Trophoblast cell (in vitro differentiated cells and primary cell): ENCODE data around the gene MAP4K3.

Experiments
- DNase-seq, 2 donors: peaks; one replicate each; pipeline ENCODE4 v3.0.0-alpha.2; 2016
- H2AFZ ChIP-seq: 2 replicates; pipeline ENCODE4 v1.6.1; 2013; ENCODE audit warnings: low read length, moderate library complexity, mild to moderate bottlenecking; ENCODE audit not compliant: insufficient read depth, poor library complexity
- H2AK5ac ChIP-seq: 2 replicates; pipeline ENCODE4 v1.6.1; 2013; ENCODE audit warnings: mild to moderate bottlenecking, low read length
- H2BK120ac ChIP-seq: 2 replicates; pipeline ENCODE4 v1.6.1; 2013; ENCODE audit warnings: low read length, mild to moderate bottlenecking, moderate library complexity; ENCODE audit not compliant: insufficient read depth, poor library complexity
- H2BK12ac ChIP-seq: 2 replicates; pipeline ENCODE4 v1.6.1; 2013; ENCODE audit warnings: mild to moderate bottlenecking, low read length, moderate library complexity
- H2BK5ac ChIP-seq: 2 replicates; pipeline ENCODE4 v1.6.1; 2013; ENCODE audit warnings: low read length, low read depth, moderate library complexity, mild to moderate bottlenecking; ENCODE audit not compliant: poor library complexity
- H3K14ac ChIP-seq: 2 replicates; pipeline ENCODE4 v1.6.1; 2013; ENCODE audit warnings: mild to moderate bottlenecking, low read length
- H3K18ac ChIP-seq: 2 replicates; pipeline ENCODE4 v1.6.1; 2013; ENCODE audit warnings: mild to moderate bottlenecking, low read length
- H3K23ac ChIP-seq: 2 replicates; pipeline ENCODE4 v1.6.1; 2013; ENCODE audit warnings: low read length
- H3K27ac ChIP-seq: 2 replicates; pipeline ENCODE4 v1.5.1; 2013; ENCODE audit warnings: low read depth, mild to moderate bottlenecking, inconsistent platforms, low read length, moderate library complexity
- H3K27me3 ChIP-seq: 2 replicates; pipeline ENCODE4 v1.6.1; 2013; ENCODE audit warnings: inconsistent platforms, mild to moderate bottlenecking, low read length, moderate library complexity; ENCODE audit not compliant: insufficient read depth
- H3K36me3 ChIP-seq, 2 experiments: 1 replicate in 1 of 2; 2 replicates in 1 of 2; pipeline ENCODE4 v1.6.1; 2013; ENCODE audit warnings: low read length in 2 of 2, mild to moderate bottlenecking in 2 of 2, moderate library complexity in 1 of 2; ENCODE audit not compliant: insufficient read depth in 2 of 2, control insufficient read depth in 1 of 2
- H3K4ac ChIP-seq: 2 replicates; pipeline ENCODE4 v1.6.1; 2013; ENCODE audit warnings: low read depth, mild to moderate bottlenecking, low read length, moderate library complexity
- H3K4me1 ChIP-seq, 2 experiments: 1 replicate in 1 of 2; 2 replicates in 1 of 2; pipeline ENCODE4 v1.6.1; 2013; ENCODE audit warnings: low read length in 2 of 2, mild to moderate bottlenecking in 2 of 2, moderate library complexity in 1 of 2; ENCODE audit not compliant: insufficient read depth in 2 of 2, control insufficient read depth in 1 of 2
- H3K4me2 ChIP-seq: 2 replicates; pipeline ENCODE4 v1.6.1; 2013; ENCODE audit warnings: inconsistent platforms, mild to moderate bottlenecking, low read length, moderate library complexity
- H3K4me3 ChIP-seq: 2 replicates; pipeline ENCODE4 v1.5.1; 2013; ENCODE audit warnings: mild to moderate bottlenecking, low read depth, low read length, inconsistent platforms
- H3K79me1 ChIP-seq: one replicate; pipeline ENCODE4 v1.6.1; 2013; ENCODE audit warnings: low read length
- H3K79me2 ChIP-seq: 2 replicates; pipeline ENCODE4 v1.6.1; 2013; ENCODE audit warnings: low read length, mild to moderate bottlenecking; ENCODE audit not compliant: control insufficient read depth, insufficient read depth, poor library complexity
- H3K9ac ChIP-seq: 2 replicates; pipeline ENCODE4 v1.6.1; 2013; ENCODE audit warnings: mild to moderate bottlenecking, low read length
- H3K9me3 ChIP-seq: 2 replicates; pipeline ENCODE4 v1.6.1; 2013; ENCODE audit warnings: low read depth, mild to moderate bottlenecking, control low read depth, inconsistent platforms, low read length; ENCODE audit not compliant: insufficient read depth
- H4K12ac ChIP-seq: 2 replicates; pipeline ENCODE4 v1.6.1; 2013; ENCODE audit warnings: low read depth, mild to moderate bottlenecking, low read length, moderate library complexity
- H4K8ac ChIP-seq: 2 replicates; pipeline ENCODE4 v1.6.1; 2013; ENCODE audit warnings: low read depth, mild to moderate bottlenecking, low read length, moderate library complexity
- H4K91ac ChIP-seq: one replicate; pipeline ENCODE4 v1.6.1; 2013; ENCODE audit warnings: low read depth, mild to moderate bottlenecking, low read length, moderate library complexity
- WGBS: extraction: QIAGEN DNeasy Blood & Tissue Kit; methylation state at CpG from one replicate; pipeline ENCODE4 v1.1.7; 2013; ENCODE audit warnings: missing lambda C conversion rate; ENCODE audit not compliant: insufficient read length, insufficient coverage; ENCODE audit errors: extremely low coverage; 5-methylcytosine and 5-hydroxymethylcytosine counted together

Gene MAP4K3

GRCh38 chr2:39468579-39469451 lies 31.7 kb upstream of the MAP4K3 start:
- no peak overlapping the region for H2BK12ac ChIP-seq
- peaks cover 10 to 26% of the 10 kb centered on the region in 2 experiments for H3K4me1 ChIP-seq
- no peak overlapping the region for H4K12ac ChIP-seq
- H2BK120ac ChIP-seq, result peak overlapping the region; percentile 58
- no peaks in the 10 kb centered on the region for H3K36me3 ChIP-seq
- no peaks in the 10 kb centered on the region for H3K27me3 ChIP-seq
- H3K79me2 ChIP-seq, result no peaks in the 10 kb centered on the region
- peak overlapping the region; percentile 49 for H4K8ac ChIP-seq
- 100% methylated on average over 1 of the region's 4 CpGs for WGBS
- H2AK5ac ChIP-seq, result no peak overlapping the region
- no peak overlapping the region for H3K14ac ChIP-seq
- peak overlapping the region; percentile 86 for H4K91ac ChIP-seq
- no peak overlapping the region for H3K4me3 ChIP-seq
- H3K4me2 ChIP-seq, result peak overlapping the region; percentile 44
- no peak overlapping the region for H3K4ac ChIP-seq
- H3K79me1 ChIP-seq, result peaks cover 24% of the 10 kb centered on the region
- no peaks in the 10 kb centered on the region for H3K9me3 ChIP-seq
- H3K18ac ChIP-seq, result no peak overlapping the region
- peak overlapping the region; percentile 64 for H2BK5ac ChIP-seq
- H3K23ac ChIP-seq, result no peak overlapping the region
- peak in 1 of 2 donors; percentile 61 for DNase-seq
- no peak overlapping the region for H2AFZ ChIP-seq
- H3K9ac ChIP-seq, result no peak overlapping the region
- peak overlapping the region; percentile 94 for H3K27ac ChIP-seq

- Histone ChIP-seq H3K9me3 (no peaks in the 10 kb centered on the region), H2BK12ac (no peak overlapping the region), H3K23ac (no peak overlapping the region)
Observed at GRCh38 chr2:39466311-39466710, 29.2 kb upstream of the MAP4K3 start.

GRCh38 chr2:39464864-39465263 lies 27.8 kb upstream of the MAP4K3 start:
- Histone ChIP-seq H3K4ac (no peak overlapping the region), H3K36me3 (no peaks in the 10 kb centered on the region), H3K18ac (no peak overlapping the region), H4K91ac (no peak overlapping the region), H3K27ac (no peak overlapping the region), H3K79me2 (no peaks in the 10 kb centered on the region), H3K14ac (no peak overlapping the region), H3K4me3 (no peak overlapping the region), H3K4me1 (peaks cover 10 to 21% of the 10 kb centered on the region in 2 experiments), H3K9ac (no peak overlapping the region), H2BK120ac (no peak overlapping the region), H2AK5ac (no peak overlapping the region), H4K12ac (no peak overlapping the region), H2BK12ac (no peak overlapping the region), H3K23ac (no peak overlapping the region), H3K79me1 (peaks cover 18% of the 10 kb centered on the region), H2AFZ (no peak overlapping the region), H3K27me3 (no peaks in the 10 kb centered on the region), H3K4me2 (no peak overlapping the region), H4K8ac (no peak overlapping the region), H3K9me3 (no peaks in the 10 kb centered on the region), H2BK5ac (no peak overlapping the region)
- no CpG with 5 or more reads among the region's 1 CpG for WGBS
- no peak for DNase-seq

More at GRCh38 chr2:39466311-39466710, 29.2 kb upstream of the MAP4K3 start:
- H2AFZ ChIP-seq, result no peak overlapping the region
- no peak overlapping the region for H4K91ac ChIP-seq
- H3K79me1 ChIP-seq, result peaks cover 21% of the 10 kb centered on the region
- H3K14ac ChIP-seq, result no peak overlapping the region
- H3K79me2 ChIP-seq, result no peaks in the 10 kb centered on the region
- H3K27ac ChIP-seq, result no peak overlapping the region
- no peak overlapping the region for H3K4me2 ChIP-seq
- no peak overlapping the region for H4K8ac ChIP-seq
- H3K9ac ChIP-seq, result no peak overlapping the region
- H3K18ac ChIP-seq, result no peak overlapping the region
- WGBS, result no CpG with 5 or more reads among the region's 6 CpGs
- no peaks in the 10 kb centered on the region for H3K27me3 ChIP-seq
- no peak overlapping the region for H3K4ac ChIP-seq
- H3K4me3 ChIP-seq, result no peak overlapping the region
- no peaks in the 10 kb centered on the region for H3K36me3 ChIP-seq
- H3K4me1 ChIP-seq, result peaks cover 10 to 24% of the 10 kb centered on the region in 2 experiments
- H2BK5ac ChIP-seq, result no peak overlapping the region
- no peak overlapping the region for H2AK5ac ChIP-seq
- peak; percentile 46 to 92 for DNase-seq
- no peak overlapping the region for H2BK120ac ChIP-seq
- H4K12ac ChIP-seq, result no peak overlapping the region

GRCh38 chr2:39455826-39456225 lies 18.7 kb upstream of the MAP4K3 start:
- no peak overlapping the region for H3K4me3 ChIP-seq
- no peak overlapping the region for H4K91ac ChIP-seq
- H3K36me3 ChIP-seq, result peaks cover 2% of the 10 kb centered on the region in 2 experiments
- H4K12ac ChIP-seq, result no peak overlapping the region
- DNase-seq, result peak; percentile 46 to 89
- no peak overlapping the region for H2BK12ac ChIP-seq
- H3K9ac ChIP-seq, result no peak overlapping the region
- no peaks in the 10 kb centered on the region for H3K27me3 ChIP-seq
- no peaks in the 10 kb centered on the region for H3K9me3 ChIP-seq
- no peak overlapping the region for H3K4me2 ChIP-seq
- no peak overlapping the region for H3K4ac ChIP-seq
- H3K79me2 ChIP-seq, result no peaks in the 10 kb centered on the region
- no peak overlapping the region for H3K14ac ChIP-seq
- no peaks in the 10 kb centered on the region for H3K4me1 ChIP-seq
- no peak overlapping the region for H3K27ac ChIP-seq
- H3K79me1 ChIP-seq, result no peaks in the 10 kb centered on the region
- no peak overlapping the region for H4K8ac ChIP-seq
- no CpG with 5 or more reads among the region's 2 CpGs for WGBS
- no peak overlapping the region for H3K23ac ChIP-seq
- no peak overlapping the region for H2BK120ac ChIP-seq
- H2BK5ac ChIP-seq, result no peak overlapping the region
- H3K18ac ChIP-seq, result no peak overlapping the region
- H2AK5ac ChIP-seq, result no peak overlapping the region
- no peak overlapping the region for H2AFZ ChIP-seq
